ENCODE measurements around the gene ST6GALNAC2.
"Not testable (repeated sequence)": the region's sequence is repeated elsewhere in the genome, so short reads cannot be mapped to it uniquely, and the experiment has no call there.

Gene ST6GALNAC2

DNA sequence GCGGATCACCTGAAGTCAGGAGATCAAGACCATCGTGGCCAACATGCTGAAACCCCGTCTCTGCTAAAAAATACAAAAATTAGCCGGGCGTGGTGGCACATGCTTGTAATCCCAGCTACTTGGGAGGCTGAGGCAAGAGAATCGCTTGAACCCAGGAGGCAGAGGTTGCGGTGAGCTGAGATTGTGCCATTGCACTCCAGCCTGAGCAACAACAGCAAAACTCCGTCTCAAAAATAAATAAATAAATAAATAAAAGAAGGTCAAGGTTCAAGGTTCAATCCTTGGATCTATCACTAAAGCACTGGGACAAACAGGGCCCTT lies 60.2 kb downstream of the ST6GALNAC2 start:
- DNase-seq: not testable (repeated sequence)

DNA sequence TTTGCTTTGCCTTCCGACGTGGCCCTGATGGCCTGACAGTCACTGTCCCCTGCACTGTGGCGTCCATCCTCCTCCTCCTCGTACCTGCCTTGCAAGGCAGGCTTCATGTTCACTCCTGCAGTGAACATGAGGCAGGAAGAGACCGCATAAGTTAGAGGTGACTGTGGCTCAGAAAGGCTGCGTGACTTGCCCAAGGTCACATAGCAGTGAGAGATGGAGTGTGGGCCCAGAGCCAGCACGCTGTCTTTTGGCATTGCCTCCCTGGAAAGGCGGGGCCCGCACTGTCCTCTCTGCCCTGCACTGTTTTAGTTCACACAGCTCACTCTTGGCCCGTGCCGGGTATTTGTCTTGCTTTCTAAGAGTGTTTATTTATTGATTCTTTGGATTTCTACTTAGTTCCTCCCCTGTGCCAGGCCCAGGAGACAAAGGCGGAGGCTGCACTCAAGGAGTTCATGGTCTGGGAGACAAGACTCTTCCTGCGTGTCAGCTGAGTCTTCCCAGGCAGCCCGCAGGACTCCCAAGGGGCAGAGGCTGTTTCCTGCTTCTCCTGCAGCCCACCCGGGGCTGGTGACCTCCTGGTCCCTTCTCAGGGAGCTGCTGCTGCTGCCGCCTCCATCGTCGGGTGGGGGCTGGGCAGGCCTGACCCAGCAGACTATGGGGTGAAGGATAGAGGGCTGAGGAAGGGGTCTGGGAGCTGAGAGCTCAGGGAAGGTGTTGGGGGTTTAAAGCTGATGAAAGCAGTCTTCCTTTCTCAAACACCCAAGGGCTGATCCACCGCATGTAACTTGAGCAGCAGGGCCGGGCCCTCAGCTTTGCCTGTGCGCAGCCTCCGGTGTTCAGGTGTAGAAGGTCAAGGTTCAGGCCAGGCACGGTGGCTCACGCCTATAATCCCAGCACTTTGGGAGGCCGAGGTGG lies 60.8 kb downstream of the ST6GALNAC2 start:
- DNase-seq: no peak

DNA sequence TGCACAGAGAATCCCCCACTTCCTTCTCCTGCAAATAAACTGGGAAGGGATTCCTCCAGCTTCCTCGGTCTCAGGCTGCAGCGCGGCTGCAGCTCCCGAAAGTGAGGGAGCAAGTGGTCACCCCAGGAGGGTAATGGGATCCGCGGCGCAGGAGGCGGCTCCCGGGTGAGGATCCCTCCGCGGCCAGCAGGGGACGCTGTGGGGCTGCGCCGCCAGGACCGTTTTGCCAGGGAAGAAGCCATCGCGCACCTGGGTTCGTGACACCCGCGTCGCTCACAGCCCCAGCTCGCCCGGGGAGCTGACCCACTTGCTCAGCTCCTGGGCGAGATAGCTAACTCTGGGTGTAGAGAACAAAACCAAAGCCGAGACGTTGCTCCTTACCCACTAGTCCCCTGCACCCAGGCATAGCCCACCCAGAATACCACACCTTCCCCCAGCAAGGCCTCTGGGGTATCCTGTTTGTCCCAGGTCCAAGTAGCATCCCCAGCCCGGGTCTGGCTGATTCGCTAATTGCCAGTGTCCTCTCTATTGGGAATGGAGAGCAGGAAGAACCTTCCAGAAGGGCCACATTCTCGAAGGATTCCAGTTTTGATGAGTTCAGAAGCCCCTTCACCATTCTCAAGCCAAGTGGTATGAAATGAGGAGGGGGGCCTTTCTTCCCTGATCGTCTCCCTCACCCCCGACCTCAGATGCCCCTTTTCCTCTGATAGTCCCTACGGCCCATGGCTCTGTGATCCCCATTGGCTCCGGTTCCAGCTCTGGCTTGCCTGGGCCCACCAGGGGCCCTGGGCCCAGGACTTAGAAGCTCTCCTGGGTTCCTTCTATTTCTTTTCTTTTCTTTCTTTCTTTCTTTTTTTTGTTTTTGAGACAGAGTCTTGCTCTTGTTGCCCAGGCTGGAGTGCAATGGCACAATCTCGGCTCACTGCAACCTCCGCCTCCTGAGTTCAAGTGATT lies 62.3 kb downstream of the ST6GALNAC2 start:
- DNase-seq: peak; percentile 70 to 86 (median 78)

DNA sequence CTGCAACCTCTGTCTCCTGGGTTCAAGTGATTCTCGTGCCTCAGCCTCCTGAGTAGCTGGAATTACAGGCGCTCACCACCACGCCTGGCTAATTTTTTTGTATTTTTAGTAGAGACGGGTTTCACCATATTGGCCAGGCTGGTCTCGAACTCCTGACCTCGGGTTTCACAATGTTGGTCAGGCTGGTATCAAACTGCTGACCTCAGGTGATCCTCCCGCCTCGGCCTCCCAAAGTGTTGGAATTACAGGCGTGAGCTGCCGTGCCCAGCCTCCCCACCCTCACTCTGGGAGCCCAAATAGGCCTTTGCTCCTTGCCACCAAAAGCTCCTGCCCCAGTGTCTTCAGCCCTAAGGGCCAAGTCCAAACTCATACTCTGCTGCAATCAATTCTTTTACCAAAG lies 64.0 kb downstream of the ST6GALNAC2 start:
- DNase-seq: not testable (repeated sequence)

DNA sequence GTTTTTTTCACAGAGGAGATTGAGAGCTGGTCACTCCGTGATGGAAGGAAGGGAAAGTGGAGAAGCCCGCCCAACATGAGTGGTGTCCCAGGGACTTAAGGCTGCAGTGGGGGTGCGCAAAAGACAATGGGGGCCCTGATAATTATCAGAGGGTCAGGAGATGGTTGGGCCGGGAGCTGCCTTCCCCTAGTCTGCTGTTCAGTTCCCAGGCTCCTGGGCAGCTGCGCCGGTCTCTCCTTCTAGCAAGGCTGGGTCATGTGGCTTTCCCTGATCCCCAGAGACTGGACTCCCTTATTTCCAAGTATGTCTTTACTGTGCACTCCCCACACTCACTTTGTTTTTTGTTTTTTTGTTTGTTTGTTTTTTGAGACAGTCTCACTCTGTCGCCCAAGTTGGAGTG lies 64.4 kb downstream of the ST6GALNAC2 start:
- DNase-seq: no peak

DNA sequence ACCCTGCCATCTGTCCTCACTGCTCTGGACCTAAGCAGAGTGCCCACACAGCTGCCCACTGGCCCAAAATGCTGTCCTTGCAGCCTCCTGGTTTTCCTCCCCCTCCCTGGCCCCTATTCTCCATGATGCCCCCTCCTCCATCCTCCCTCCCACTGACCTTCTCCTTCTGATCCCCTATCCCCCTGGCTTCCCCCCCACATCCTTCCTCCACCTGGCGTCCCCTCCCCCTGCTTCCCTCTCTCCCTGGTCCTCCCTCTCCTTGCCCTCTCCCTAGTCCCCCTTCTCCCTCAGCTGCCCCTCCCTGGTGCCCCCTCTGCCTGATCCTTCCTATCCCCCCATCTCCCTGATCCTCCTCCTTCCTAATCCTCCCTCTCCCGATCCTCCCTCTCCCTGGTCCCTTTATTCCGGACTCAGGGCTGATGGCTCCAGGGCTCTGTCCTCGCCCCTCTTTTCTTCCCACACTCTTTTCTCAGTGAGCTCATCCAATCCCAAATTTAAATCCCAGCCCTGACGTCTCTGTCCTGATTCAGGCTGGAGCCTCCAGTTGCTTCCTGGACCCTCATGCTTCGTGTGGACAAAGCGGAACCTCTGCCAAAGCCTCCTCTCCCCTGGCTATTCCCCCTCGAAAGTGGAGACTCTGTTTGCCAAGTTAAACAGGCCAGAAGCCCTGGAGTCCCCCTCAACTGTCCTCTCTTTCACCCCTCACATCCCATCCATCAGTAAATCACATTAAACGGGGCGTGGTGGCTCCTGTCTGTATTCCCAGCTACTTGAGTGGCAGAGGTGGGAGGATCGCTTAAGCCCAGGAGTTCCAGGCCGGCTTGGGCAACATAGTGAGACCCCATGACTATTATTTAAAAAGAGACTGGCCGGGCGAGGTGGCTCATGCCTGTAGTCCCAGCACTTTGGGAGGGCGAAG lies 66.4 kb downstream of the ST6GALNAC2 start:
- DNase-seq: no peak

DNA sequence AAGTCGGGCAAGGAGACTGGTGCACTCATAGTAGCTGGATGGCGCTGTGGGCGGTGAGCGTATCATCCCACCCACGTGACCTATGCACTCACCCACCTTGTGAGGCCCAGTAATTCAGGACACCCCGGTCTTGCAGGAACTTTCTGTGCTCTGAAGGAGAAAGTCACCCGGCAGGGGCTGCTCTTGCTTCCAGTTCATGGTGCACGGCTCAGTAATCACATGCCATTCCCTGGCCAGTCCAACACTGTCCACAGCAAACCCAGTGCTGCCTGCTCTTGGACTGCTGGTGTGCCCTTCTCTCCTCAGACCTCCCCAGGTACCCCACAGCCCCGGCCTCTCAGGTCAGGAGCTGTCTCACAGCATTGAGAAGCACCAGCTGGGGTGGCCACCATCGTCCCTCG lies 68.0 kb downstream of the ST6GALNAC2 start:
- DNase-seq: peak; percentile 91 to 95 (median 95)
